Transverse colon (tissue), 4 donors: Measurements from ENCODE around the gene FAM180A. TPM values are rescaled to one million over a fixed set of nuclear protein-coding genes. Genes with fewer than 3 reads are reported as not detected.

ENCODE experiments used
- DNase-seq: peaks from one replicate; pipeline ENCODE4 v3.0.0-alpha.2; 2019
- H3K27ac ChIP-seq, 4 donors: fragments of 200-600 bp; sonication (generic); 2 replicates each; pipeline ENCODE4 v1.5.1; 2016 to 2018; ENCODE audit warnings: inconsistent platforms in 4 of 4
- H3K27me3 ChIP-seq: fragments of 200-600 bp; sonication (generic); 2 replicates; pipeline ENCODE4 v1.5.1; 2017; ENCODE audit warnings: inconsistent platforms
- H3K36me3 ChIP-seq, 4 donors: fragments of 200-600 bp; sonication (generic); 2 replicates each; pipeline ENCODE4 v1.5.1; 2017 to 2019; ENCODE audit warnings: inconsistent platforms in 4 of 4
- H3K4me1 ChIP-seq, 4 donors: fragments of 200-600 bp; sonication (generic); 2 replicates each; pipeline ENCODE4 v1.5.1; 2017 to 2020; ENCODE audit warnings: inconsistent platforms in 4 of 4
- H3K4me3 ChIP-seq, 4 donors: fragments of 200-600 bp; sonication (generic); 1 replicate in 1 of 4; 2 replicates in 3 of 4; pipeline versions ENCODE4 v1.5.1 to v1.6.1; 2017 to 2019; ENCODE audit warnings: inconsistent platforms in 4 of 4
- H3K9me3 ChIP-seq, 2 donors: fragments of 200-600 bp; sonication (generic); 2 replicates each; pipeline ENCODE4 v1.5.1; 2017 to 2019; ENCODE audit warnings: inconsistent platforms in 2 of 2
- EP300 ChIP-seq: sonication (generic); formaldehyde crosslinking; IDR thresholded peaks from one replicate; pipeline ENCODE4 v1.6.1; 2017; ENCODE audit warnings: antibody characterized with exemption, low read depth
- POLR2A ChIP-seq: fragments of 450-650 bp; IDR thresholded peaks from one replicate; pipeline ENCODE4 v1.6.1; 2016; ENCODE audit warnings: antibody characterized with exemption, mild to moderate bottlenecking, moderate library complexity
- POLR2AphosphoS5 ChIP-seq, 3 donors: sonication (generic); formaldehyde crosslinking; IDR thresholded peaks; one replicate each; pipeline ENCODE4 v1.6.1; 2016; ENCODE audit warnings: antibody characterized with exemption in 3 of 3
- WGBS, 2 donors: methylation state at CpG; one replicate each; pipeline ENCODE4 v1.1.5; 2018; ENCODE audit warnings: low coverage in 1 of 2; 5-methylcytosine and 5-hydroxymethylcytosine counted together
- in situ Hi-C, 4 donors: fragments of 200-750 bp; cut with MboI; loops; one replicate each; pipeline versions ENCODE4 v1.15.0 to v1.15.1; 2017; ENCODE audit warnings: low sequenced_read_pairs in 3 of 4, low pct_ligation_motif_present in 1 of 4, low pct_unique_long_range_greater_than_20kb in 1 of 4
- intact Hi-C: fragments of 100-400 bp; cut with DNase I; formaldehyde crosslinking; loops from one replicate; pipeline ENCODE4 v1.15.1; 2023; ENCODE audit warnings: low total_unique reads
- total RNA-seq, 4 donors: library from RNA; depleted of rRNA; stranded (reverse); fragments of >200 nt; gene quantifications; one replicate each; pipeline ENCODE4 v1.1.0, GENCODE V29; 2016
- TF ChIP-seq, protein P1 (sequence below), 5 experiments: fragments of 200-600 bp in 3 of 5; fragments of 450-650 bp in 2 of 5; sonication (generic) in 3 of 5; IDR thresholded peaks; 1 replicate in 2 of 5; 2 replicates in 3 of 5; pipeline ENCODE4 v1.5.1; 2016 to 2017; ENCODE audit warnings: antibody characterized with exemption in 5 of 5, inconsistent platforms in 3 of 5, mild to moderate bottlenecking in 2 of 5, moderate library complexity in 1 of 5

The FAM180A gene
- total RNA-seq, 4 donors from 2014 or later, result 1.2 to 3.8 TPM; not detected in 2

DNA sequence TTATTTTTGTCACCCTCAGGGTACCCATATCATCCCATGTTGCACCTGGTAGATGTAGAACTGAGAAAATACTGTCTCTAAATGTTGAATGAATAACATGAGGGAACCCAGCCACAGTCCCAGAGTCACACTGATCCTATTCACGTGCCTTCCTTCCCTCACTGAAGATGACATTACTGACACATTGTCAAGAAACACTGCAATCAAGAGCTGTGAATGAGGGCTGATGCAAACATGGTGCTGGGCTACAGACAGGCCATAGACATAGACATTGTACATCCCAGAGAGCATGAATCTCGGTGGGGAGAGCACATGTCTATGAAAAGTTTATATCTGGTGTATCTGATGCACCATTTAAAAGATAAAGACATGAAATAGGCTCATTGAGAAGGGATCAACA is 30.4 kb downstream of the FAM180A start:
- in situ Hi-C loops, result no loop called here

DNA sequence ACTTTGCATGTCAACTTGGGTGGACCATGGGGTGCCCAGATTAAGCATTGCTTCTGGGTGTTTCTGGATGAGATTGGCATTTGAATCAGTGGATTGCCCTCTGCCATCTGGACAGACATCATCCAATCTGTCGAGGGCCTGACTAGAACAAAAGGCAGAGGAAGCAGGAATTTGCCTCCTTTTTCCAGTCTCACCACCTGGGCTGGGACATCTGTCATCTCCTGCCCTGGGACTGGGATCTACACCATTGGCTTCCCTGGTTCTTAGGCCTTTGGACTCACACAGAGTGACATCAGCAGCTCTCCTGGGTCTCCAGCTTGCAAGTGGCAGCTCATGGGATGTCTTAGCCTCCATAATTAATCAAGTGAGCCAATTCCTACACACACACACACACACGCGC is 30.9 kb downstream of the FAM180A start:
- WGBS, 2 donors, result 70 to 85% methylated on average over 2 to 3 of the region's 3 CpGs
- Histone ChIP-seq H3K27me3 (no peaks in the 10 kb centered on the region), H3K36me3 (no peaks in the 10 kb centered on the region), H3K9me3 (no peaks in the 10 kb centered on the region), H3K4me1 (no peaks in the 10 kb centered on the region), H3K4me3 (no peak overlapping the region), H3K27ac (no peak overlapping the region)
- no peak for TF ChIP-seq EP300
- TF ChIP-seq POLR2A, result no peak
- TF ChIP-seq, protein P1, sequence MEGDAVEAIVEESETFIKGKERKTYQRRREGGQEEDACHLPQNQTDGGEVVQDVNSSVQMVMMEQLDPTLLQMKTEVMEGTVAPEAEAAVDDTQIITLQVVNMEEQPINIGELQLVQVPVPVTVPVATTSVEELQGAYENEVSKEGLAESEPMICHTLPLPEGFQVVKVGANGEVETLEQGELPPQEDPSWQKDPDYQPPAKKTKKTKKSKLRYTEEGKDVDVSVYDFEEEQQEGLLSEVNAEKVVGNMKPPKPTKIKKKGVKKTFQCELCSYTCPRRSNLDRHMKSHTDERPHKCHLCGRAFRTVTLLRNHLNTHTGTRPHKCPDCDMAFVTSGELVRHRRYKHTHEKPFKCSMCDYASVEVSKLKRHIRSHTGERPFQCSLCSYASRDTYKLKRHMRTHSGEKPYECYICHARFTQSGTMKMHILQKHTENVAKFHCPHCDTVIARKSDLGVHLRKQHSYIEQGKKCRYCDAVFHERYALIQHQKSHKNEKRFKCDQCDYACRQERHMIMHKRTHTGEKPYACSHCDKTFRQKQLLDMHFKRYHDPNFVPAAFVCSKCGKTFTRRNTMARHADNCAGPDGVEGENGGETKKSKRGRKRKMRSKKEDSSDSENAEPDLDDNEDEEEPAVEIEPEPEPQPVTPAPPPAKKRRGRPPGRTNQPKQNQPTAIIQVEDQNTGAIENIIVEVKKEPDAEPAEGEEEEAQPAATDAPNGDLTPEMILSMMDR (IDR thresholded peaks at IDR 0.05), result no peak
- no peak for TF ChIP-seq POLR2AphosphoS5 (IDR thresholded peaks at IDR 0.05)
- intact Hi-C loops, result no loop called here
- no peak for DNase-seq
- in situ Hi-C loops, result no loop called here

More for the DNA sequence above, 30.4 kb downstream of the FAM180A start:
- TF ChIP-seq, protein P1 (IDR thresholded peaks at IDR 0.05), result no peak
- no peak for TF ChIP-seq EP300
- Histone ChIP-seq H3K27me3 (no peaks in the 10 kb centered on the region), H3K36me3 (no peaks in the 10 kb centered on the region), H3K4me3 (no peak overlapping the region), H3K27ac (no peak overlapping the region), H3K9me3 (no peaks in the 10 kb centered on the region), H3K4me1 (no peaks in the 10 kb centered on the region)
- DNase-seq, result no peak
- intact Hi-C loops, result no loop called here
- 56 to 62% methylated on average over 2 of the region's 2 CpGs for WGBS, 2 donors

DNA sequence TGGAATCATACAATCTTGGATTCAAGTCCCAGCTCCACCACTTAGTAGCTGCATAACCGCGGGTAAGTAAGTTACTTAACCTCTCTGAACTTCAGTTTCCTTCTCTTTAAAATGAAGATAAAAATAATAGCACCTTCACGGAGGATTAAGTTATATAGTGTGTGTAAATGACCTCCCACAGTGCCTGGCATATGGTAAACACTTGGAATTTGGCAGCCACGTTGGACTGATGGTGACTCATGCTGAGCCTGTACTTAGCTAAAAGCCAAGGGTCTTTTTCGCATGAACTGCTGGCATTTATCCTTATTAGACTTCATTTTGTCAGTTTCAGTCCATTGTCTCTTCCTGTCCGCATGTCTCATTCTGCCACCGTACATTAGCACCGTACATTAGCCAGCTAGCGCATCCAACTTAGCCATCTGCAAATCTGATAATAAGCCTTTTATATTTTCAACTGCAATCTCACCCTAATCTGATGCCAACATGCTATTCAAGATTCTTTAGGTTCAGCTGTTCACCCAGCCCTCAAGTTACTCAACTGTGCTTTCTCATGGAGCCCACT is 31.9 kb downstream of the FAM180A start:
- H3K27ac ChIP-seq, result no peak overlapping the region
- in situ Hi-C loops, result no loop called here
- no peak for DNase-seq
- H3K9me3 ChIP-seq, result no peaks in the 10 kb centered on the region
- intact Hi-C loops, result no loop called here
- no peaks in the 10 kb centered on the region for H3K4me1 ChIP-seq
- no peak overlapping the region for H3K4me3 ChIP-seq
- WGBS, 2 donors, result 71% methylated on average over 9 of the region's 9 CpGs; no CpG with 5 or more reads in 1 of the 2 donors
- H3K36me3 ChIP-seq, result no peaks in the 10 kb centered on the region
- TF ChIP-seq, protein P1 (IDR thresholded peaks at IDR 0.05), result no peak
- no peak for TF ChIP-seq POLR2A
- TF ChIP-seq POLR2AphosphoS5 (IDR thresholded peaks at IDR 0.05), result no peak
- TF ChIP-seq EP300, result no peak
- H3K27me3 ChIP-seq, result no peaks in the 10 kb centered on the region

DNA sequence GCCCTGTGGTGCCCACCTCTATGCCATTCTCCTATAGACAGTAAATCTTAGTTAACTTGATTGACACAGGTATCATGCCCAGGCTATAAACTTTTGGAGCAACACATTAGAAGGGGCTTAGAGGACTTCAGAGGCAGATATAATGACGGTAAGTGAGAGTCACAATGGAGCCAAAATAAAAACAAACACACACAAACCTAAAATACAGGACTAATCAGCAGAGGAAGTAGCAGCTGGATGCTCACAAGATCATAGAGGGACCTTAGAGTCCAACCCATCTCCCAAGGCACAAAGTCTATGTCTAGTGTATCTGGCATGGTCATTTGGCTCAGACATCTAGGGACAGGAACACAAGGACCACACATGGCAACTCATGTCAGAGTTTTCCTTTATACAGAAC is 32.9 kb downstream of the FAM180A start:
- no peaks in the 10 kb centered on the region for H3K36me3 ChIP-seq
- intact Hi-C loops (no loop called here), in situ Hi-C loops (no loop called here)
- no peak overlapping the region for H3K4me3 ChIP-seq
- H3K27ac ChIP-seq, result no peak overlapping the region
- no peak for TF ChIP-seq POLR2AphosphoS5 (IDR thresholded peaks at IDR 0.05)
- TF ChIP-seq EP300, result no peak
- TF ChIP-seq POLR2A, result no peak
- TF ChIP-seq, protein P1 (IDR thresholded peaks at IDR 0.05), result no peak
- H3K4me1 ChIP-seq, result no peaks in the 10 kb centered on the region
- H3K9me3 ChIP-seq, result no peaks in the 10 kb centered on the region
- WGBS, 2 donors, result 80 to 86% methylated on average over 1 of the region's 1 CpG
- H3K27me3 ChIP-seq, result no peaks in the 10 kb centered on the region
- no peak for DNase-seq
